Islet precursor cell (in vitro differentiated cells): ENCODE data around the gene TICAM1.
"Not testable (repeated sequence)": the region's sequence is repeated elsewhere in the genome, so short reads cannot be mapped to it uniquely, and the experiment has no call there.

ENCODE experiments used
- DNase-seq: peaks from one replicate; pipeline ENCODE4 v3.0.0-alpha.2; 2018

TICAM1 gene

DNA sequence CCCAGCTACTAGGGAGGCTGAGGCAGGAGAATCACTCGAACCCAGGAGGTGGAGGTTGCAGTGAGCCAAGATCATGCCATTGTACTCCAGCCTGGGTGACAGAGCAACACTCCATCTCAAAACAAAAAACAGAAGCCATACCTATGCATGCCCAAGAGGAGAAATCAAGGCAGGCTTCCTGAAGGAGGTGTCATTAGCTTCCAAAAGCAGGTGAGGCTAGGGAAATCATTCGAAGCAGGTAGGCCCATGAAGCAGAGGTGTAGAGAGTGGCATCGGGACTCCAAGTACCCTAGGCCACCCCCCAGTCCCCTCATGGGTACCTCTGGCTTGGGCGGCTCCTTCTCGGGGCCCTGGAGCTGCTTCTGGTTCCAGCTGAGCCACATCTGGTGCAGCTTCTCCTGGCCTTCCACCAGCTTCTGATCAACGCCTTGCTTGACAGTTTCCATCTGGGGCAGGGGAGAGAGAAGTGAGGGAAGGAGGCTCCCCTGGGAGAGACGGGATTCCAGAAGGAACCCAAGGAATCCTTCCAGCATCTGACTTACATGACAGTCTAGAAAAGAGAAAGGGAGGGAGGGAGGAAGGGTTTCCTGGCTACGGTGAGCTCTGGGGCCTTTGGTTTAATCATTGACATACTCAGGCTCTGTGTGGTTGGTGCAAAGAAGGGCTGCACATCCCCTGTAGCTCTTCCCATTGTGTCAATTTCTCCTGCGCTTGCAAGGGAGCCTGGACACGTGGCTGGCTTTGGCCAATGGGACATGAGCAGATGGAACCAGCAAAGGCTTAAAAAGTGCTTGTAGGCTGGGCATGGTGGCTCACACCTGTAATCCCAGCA is 13.1 kb upstream of the TICAM1 start:
- no peak for DNase-seq

DNA sequence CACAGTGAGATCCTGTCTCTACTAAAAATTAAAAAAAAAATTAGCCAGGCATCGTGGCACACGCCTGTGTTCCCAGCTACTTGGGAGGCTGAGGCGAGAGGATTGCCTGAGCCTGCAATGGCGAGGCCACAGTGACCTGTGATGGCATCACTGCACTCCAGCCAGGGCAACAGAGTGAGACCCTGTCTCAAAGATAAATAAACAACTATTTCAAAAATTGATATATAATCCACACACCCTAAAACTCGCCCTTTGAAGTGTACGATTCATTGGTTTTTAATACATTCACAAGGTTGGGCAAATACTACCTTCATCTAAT is 12.1 kb upstream of the TICAM1 start:
- DNase-seq: no peak

DNA sequence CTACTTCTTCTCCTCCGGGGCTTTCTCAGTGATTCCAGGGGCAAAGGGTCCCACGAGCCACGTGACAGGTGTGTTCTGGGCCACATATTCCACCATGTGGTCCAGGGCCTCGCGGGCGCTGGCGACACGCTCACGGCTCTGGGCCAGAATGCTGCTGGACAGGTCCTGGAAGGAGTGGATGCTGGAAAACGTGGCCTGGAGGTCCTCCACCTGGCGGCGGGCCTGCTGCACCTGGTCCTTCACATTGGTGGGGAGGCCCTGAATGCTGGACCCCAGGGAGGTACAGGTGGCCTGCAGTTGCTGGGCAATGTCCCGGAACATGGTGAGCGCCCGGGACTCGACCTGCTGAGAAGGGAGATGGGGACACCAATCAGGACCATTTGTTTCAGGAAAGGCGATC is 7.7 kb upstream of the TICAM1 start:
- no peak for DNase-seq

DNA sequence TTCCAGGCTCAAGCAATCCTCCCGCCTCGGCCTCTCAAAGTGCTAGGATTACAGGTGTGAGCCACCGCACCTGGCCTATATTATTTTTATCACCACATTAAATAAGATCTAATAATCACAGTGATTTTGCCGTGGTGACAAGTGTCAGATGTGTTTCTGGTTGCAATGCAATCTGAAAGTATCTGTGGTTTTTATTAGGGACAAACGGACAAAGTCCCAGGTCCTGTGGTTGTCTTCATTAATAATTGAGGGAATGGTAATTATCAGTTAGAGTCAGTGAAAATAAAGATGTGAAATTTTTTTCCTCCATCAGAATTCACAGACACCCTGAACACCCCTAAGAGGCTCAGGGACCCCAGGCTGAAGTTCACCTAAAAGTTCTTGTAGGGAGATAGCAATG is 1.3 kb upstream of the TICAM1 start:
- no peak for DNase-seq

DNA sequence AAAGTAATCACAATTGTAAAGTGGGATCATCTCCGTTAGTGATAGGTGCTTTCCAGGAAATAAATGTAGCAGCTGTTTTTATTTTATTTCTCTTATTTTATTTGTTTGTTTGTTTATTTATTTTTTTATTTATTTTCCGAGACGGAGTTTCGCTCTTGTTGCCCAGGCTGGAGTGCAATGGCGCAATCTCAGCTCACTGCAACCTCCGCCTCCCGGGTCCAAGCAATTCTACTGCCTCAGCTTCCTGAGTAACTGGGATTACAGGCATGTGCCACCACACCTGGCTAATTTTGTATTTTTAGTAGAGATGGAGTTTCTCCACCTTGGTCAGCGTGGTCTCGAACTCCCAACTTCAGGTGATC is 448 bp upstream of the TICAM1 start:
- DNase-seq: not testable (repeated sequence)

DNA sequence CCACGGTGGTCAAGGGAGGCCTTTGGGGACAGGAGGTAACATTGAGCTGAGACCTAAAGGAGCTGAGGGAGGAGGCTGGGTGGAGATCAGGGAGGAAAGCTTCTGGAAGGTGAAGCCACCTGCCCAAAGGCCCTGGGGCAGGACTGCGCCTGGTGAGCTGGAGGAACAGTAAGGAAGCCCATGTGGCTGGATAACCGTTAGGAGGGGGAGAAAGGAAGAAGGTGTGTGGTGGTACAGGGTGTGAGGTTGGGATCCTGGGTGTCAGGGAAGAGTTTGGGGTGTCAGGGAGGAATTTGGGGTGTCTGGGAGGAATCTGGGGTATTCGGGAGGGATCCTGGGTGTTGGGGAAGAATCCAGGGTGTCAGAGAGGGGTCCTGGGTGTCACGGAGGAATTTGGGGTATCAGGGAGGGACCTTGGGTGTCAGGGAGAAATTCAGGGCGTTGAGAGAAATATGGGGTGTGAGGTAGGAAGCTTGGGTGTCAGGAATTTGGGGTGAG is 695 bp downstream of the TICAM1 start:
- no peak for DNase-seq

DNA sequence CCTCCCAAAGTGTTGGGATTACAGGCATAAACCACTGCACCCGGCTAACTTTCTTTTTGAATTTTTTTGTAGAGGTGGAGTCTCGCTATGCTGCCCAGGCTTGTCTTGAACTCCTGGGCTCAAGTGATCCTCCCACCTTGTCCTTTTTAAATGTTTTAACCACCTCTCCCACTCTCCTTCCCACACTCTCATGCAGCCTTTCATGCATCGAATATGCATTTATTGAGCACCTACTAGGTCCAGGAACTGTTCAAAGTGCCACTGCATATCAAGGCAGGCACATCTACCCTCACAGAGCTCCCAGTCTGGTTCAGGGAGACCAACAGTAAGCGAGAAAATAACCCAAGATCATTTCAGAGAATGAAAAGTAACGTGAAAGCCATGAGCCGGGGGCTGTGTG is 1.2 kb downstream of the TICAM1 start:
- DNase-seq: no peak

DNA sequence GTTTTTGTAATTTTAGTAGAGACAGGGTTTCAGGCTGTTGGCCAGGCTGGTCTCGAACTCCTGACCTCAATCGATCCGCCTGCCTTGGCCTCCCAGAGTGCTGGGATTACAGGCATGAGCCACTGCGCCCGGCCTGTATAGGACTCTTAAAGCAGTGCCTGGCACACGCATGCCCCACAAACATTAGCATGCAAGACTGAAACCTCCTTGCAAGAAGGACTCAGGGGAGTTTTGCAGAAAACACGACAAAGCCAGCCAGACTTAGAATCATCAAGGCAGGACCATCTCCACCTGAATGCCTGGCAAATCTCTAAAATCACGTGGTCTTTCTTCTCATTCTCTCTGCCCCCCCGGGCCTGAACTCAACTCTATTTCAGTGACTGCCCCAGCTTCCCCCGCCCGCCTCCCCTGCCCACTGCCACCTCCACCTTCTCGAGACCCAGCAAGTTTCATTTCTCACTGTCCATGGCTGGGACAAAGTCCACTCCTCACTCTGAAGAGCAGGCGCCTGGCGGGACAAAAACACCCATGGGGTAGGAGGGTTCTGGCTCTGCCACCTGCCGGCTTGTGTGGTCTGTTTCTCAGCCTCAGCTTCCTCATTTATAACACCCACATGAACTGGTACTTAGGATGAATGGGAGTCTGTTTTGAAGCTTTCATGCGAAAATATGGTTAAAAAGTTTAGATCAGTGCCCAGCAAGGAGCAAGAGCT is 2.4 kb downstream of the TICAM1 start:
- DNase-seq: no peak

DNA sequence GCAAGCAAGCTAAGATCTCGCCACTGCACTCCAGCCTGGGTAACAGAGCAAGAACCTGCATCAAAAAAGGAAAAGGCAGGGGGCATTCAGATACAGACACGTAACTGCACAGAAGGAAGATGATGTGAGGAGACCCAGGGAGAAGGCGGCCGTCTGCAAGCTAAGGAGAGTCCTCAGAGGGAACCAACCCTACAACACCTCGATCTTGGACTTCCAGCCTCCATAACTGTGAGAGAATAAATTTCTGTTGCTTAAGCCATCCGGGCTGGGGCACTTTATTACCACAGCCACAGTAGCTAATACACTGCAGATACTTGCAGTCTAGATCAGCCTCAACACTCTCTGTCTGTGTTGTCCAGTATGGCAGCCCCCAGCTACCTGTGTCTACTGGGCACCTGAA is 7.9 kb downstream of the TICAM1 start:
- DNase-seq: no peak

DNA sequence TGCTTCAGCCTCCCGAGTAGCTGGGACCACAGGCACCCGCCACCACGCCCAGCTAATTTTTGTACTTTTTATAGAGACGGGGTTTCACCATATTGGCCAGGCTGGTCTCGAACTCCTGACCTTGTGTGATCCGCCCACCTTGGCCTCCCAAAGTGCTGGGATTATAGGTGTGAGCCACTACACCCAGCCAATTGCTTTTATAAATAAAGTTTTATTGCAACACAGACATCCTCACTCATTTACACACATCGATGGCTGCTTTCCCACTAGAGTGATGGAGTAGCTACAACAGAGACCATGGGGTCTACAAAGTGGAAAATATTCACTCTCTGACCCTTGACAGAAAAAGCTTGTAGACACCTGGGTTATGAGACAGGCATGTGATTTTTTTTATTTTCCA is 9.2 kb downstream of the TICAM1 start:
- not testable (repeated sequence) for DNase-seq

DNA sequence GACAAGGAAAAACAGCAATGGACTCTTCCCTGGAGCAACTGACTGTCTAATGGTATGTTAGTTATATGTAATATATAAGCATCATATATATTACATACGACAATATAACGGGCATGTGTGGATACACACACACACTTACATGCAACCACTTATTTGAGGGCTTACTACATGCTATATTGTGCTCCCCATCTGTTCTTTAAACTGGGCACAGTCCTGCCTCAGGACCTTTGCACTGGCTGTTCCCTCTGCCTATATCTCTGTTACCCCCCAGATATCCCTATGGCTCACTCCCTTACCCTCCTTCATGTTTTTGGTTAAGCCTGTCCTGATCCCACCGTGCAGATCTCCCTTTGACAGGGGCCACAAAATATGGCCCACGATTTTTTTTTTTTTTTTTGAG is 10.2 kb downstream of the TICAM1 start:
- DNase-seq: no peak

DNA sequence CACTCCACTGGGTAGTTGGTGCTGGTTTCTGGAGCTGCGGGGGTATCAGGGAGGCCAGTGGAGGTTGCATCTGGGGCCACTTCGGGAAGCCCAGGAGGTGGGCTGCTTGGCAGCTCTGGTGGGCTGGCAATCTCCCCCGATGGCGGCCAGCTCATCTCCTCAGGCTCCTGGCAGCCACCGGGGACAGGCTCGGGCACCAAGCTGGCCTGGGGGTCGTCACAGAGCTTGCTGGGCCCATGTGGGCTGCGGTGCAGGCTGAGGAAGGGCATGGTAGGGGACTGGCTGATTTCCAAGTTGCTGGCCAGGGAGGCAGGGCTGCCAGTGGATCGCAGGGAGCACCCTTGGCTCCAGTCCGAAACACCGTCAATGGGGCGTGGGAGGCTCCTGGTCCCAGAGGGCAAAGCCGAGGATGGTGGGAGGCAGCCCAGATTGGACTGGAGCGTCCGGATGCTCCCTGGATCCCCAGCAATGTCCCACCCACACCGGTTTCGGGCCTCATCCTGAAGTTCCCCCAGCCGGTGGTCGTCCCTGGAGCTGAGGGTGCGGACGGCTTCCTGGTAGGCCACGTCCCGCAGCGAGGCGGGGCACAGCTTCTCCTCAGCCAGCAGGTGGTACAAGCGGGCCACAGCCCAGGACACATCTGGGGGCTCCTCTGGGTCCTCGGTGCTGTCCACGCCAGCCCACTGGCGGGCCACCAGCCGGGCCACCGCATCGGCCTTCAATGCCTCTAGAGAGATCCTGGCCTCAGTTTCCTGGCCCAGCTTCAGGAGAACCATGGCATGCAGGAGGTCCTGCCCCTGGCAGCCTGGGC is 13.8 kb downstream of the TICAM1 start:
- DNase-seq: no peak

DNA sequence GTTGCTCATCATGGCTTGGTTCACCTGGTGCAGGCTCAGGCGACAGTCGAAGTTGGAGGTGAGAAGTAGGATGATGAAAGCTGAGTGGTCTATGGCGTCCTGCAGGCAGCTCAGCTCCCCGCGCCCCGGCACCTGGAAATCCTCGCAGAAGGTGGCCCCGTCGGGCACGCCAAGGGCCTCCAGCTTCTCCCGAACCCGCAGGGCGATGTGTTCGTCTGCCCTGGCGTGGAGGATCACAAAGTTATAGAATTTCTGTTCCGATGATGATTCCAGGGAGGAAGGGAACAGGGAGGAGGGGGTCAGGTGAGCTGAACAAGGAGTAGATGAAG is 14.6 kb downstream of the TICAM1 start:
- DNase-seq: no peak

DNA sequence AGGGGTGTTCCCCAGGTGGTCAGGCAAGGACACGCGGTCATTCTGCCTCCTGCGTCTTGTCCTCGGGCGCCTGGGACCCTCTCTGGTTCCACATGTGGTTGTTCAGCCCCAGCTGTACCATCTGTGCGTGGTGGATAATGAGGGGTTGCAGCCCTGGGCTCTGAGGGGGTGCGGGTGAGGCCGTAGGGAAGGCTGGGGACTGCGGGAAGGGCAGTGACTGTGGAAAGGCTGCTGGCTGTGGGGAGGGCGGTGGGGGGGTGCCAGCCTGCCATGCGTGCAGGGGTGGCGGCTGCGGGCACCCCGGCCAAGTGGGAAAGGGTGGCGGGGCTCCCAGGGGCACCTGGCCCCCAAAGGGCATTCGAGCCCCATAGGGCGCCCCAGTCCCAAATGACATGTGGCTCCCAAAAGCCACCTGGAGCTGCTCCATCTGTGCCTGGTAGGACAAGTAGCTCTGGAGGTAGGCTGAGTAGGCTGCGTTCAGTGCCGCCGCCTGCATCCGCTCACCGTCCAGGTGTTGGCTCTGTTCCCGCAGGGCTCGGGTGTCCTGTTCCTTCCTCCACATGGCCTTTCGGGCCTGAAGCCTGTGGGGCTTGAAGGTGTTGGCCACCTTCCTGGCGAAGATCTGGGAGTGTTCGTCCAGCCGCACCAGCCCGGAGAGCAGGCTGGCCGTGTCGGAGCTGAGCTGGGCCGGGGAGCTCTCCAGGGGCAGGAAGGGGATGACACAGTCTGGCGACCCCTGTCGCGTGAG is 15.1 kb downstream of the TICAM1 start:
- no peak for DNase-seq

DNA sequence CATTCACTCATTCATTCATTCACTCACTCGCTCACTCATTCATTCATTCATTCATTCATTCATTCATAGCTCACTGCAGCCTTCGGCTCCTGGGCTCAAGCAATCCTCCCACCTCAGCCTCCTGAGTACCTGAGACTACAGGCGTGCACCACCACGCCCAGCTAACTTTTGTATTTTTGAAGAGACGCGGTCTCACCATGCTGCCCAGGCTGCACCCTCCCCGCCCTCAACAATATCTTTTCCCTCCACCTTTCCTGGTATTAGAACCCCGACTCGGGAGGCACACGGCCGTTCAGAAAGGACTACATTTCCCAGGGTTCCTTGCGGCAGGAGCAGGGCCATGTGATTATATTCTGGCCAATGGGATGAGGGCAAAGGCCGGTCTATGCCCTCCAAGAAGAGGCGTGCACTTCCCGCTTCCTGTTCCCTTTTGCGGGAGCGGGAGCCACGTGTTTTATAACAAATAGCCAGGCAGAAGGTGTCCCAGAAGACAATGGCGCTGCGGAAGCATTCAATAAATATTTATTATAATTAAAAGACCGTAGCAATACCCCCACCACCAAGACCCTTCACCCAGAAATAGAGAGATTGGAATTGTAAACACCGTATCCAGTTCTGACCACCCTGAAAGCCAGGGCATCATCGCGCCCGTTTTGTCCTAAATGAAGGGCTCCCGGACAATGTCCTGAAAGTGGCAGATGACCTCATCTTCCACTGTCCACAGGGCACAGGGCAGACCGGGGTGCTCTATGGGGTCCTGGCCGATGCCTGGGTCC is 15.9 kb downstream of the TICAM1 start:
- peak; percentile 89 for DNase-seq

DNA sequence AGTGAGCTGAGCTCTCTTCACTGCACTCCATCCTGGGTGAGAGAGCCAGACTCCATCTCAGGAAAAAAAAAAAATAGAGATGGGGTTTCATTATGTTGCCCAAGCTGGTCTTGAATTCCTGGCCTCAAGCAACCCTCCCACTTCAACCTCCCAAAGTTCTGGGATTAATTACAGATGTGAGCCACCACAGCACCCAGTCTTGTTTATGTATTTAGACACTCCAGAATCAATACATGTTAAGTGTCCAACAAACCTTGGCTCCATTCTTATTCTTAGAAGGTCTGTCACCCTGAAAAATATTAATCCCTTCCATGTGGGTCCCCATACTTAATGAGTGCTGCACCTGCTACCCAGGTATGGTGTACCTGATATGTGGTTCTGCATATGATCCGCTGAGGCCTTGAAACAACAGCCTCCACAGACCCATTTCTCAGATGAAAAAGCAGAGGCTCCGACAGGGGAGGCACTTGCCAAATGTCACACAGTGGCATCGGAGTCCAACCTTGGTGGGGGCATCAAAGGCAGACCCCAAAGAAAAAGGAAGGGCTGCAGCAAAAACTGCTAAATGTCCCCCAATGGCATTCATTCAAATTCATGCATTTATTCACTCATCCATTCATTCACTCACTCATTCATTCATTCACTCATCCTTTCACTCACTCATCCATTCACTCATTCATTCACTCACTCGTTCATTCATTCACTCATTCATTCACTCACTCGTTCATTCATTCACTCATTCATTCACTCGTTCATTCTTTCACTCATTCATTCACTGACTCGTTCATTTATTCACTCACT is 16.7 kb downstream of the TICAM1 start:
- DNase-seq: no peak

DNA sequence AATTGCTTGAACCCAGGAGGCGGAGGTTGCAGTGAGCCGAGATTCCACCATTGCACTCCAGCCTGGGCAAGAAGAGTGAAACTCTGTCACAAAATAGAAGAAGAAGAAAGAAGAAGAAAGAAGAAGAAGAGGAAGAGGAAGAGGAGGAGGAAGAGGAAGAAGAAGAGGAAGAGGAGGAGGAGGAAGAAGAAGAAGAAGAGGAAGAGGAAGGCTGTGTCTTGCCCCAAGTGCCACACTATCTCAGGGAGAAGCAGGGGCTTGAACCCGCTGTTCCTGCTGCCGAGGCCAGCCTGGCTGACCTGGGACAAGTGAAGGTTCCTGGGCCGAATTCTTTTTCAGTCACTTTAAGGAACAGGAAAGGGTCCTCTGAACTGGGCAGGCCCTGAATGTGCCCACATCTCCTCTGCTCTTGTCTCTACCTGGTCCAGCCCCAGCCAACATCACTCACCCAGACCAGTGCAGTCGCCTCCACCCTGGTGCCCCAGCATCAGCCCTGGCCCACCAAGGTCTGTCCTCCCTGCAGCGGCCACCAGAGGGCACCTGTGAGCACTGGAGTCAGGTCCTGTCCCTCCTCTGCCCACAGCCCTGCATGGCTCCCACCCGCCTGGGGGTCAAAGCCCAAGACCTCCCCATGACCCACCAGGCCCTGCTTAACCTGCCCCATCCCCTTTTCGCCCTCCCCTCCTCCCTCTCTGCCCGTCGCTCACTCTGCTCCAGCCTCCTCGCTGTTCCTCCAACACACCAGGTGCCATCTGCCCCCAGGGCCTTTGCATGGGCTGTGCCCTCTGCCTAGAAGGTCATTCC is 20.0 kb downstream of the TICAM1 start:
- peak; percentile 90 for DNase-seq

DNA sequence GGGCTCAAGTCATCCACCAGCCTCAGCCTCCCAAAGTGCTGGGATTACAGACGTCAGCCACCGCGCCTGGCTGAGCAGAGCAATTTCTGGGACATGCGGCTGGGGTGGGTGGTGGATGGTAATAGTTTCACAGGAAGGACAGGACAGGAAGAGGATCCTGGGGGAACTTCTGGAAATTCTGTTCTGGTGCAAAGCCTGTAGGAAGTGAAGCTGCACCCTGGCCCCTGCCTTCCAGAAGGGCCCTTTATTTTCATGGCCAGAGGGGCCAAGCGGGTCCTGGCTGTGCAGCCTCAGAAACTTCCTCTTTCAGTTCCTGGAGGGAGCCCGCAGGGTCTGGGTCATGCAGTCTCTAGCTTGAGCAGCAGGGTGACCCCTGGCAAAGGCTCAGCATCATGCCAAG is 24.3 kb downstream of the TICAM1 start:
- DNase-seq: no peak

DNA sequence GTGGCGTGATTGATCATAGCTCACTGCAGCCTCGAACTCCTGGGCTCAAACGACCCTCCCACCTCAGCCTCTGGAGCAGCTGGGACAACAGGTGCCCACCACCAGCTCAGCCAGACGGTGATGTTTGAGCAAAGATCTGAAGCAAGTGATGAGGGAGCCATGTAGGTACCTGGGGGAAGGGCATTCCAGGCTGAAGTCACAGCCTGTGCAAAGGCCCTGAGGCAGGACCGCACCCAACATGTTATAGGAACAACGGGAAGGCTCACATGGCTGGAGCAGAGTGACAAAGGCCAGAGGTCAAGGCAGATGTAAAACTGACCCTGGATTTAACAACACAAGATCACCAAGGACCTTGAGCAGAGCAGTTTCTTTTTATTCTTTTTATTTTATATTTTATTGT is 25.1 kb downstream of the TICAM1 start:
- no peak for DNase-seq

DNA sequence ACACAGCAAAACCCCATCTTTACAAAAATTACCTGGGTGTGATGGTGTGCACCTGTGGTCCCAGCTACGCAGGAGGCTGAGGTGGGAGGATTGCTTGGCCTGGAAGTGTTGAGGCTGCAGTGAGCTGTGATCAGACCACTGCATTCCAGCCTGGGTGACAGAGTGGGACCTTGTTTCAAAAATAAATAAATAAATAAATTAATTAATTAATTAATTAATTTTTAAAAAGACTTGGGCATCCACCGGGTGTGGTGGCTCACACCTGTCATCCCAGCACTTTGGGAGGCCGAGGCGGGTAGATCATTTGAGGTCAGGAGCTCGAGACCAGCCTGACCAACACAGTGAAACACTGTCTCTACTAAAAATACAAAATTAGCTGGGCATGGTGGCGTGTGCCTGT is 26.4 kb downstream of the TICAM1 start:
- not testable (repeated sequence) for DNase-seq
